Effector CD8-positive, alpha-beta T cell (primary cell): ENCODE data around the gene FGF19.

Experiments
- DNase-seq: peaks from one replicate; lab custom pipeline; 2025; lab: John Stamatoyannopoulos, UW

Gene FGF19

GRCh38 chr11:69718147-69718546 is 14.3 kb upstream of the FGF19 start:
- DNase-seq = no peak

- no peak for DNase-seq
Observed at GRCh38 chr11:69716891-69717747, 13.3 kb upstream of the FGF19 start.

- no peak for DNase-seq
Observed at GRCh38 chr11:69716099-69716498, 12.3 kb upstream of the FGF19 start.

GRCh38 chr11:69715446-69715845 is 11.6 kb upstream of the FGF19 start:
- DNase-seq = no peak

GRCh38 chr11:69711822-69712801 is 8.3 kb upstream of the FGF19 start:
- DNase-seq = no peak

GRCh38 chr11:69708736-69709401 is 5.0 kb upstream of the FGF19 start:
- no peak for DNase-seq

GRCh38 chr11:69707176-69707575 is 3.4 kb upstream of the FGF19 start:
- DNase-seq = no peak

GRCh38 chr11:69705901-69706787 is 2.3 kb upstream of the FGF19 start:
- no peak for DNase-seq

- no peak for DNase-seq
Observed at GRCh38 chr11:69705351-69705811, 1.6 kb upstream of the FGF19 start.

- no peak for DNase-seq
Observed at GRCh38 chr11:69704508-69705253, 859 bp upstream of the FGF19 start.

GRCh38 chr11:69703453-69703767 is 412 bp downstream of the FGF19 start:
- DNase-seq = no peak

- no peak for DNase-seq
Observed at GRCh38 chr11:69702769-69703452, 911 bp downstream of the FGF19 start.

GRCh38 chr11:69702239-69702691 is 1.6 kb downstream of the FGF19 start:
- no peak for DNase-seq

GRCh38 chr11:69700278-69701140 is 3.3 kb downstream of the FGF19 start:
- DNase-seq = no peak

GRCh38 chr11:69699213-69699612 is 4.6 kb downstream of the FGF19 start:
- no peak for DNase-seq

GRCh38 chr11:69698362-69698761 is 5.5 kb downstream of the FGF19 start:
- DNase-seq = no peak

- no peak for DNase-seq
Observed at GRCh38 chr11:69697861-69698260, 6.0 kb downstream of the FGF19 start.

GRCh38 chr11:69697469-69697843 is 6.4 kb downstream of the FGF19 start:
- no peak for DNase-seq
